ENCODE results near the gene RFTN1.

DNA sequence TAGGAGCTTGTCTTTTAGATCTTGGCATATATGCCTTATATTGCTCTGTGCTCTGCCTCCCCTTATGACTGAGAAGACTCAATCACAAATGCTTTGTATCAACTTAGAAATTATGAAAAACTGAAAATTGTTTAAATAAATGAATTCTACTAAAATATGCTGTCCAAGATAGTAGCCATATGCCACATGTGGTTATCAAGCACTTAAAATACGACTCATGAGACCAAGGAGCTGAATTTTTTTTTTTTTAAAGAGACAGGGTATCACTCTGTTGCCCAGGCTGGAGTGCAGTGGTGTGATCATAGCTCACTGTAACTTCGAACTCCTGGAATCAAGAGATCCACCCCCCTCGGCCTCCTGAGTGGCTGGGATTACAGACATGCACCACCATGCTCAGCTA lies 118.3 kb downstream of the RFTN1 start:
- no peak for TF ChIP-seq POLR2A (IDR thresholded peaks at IDR 0.05)
- TF ChIP-seq, protein P1, sequence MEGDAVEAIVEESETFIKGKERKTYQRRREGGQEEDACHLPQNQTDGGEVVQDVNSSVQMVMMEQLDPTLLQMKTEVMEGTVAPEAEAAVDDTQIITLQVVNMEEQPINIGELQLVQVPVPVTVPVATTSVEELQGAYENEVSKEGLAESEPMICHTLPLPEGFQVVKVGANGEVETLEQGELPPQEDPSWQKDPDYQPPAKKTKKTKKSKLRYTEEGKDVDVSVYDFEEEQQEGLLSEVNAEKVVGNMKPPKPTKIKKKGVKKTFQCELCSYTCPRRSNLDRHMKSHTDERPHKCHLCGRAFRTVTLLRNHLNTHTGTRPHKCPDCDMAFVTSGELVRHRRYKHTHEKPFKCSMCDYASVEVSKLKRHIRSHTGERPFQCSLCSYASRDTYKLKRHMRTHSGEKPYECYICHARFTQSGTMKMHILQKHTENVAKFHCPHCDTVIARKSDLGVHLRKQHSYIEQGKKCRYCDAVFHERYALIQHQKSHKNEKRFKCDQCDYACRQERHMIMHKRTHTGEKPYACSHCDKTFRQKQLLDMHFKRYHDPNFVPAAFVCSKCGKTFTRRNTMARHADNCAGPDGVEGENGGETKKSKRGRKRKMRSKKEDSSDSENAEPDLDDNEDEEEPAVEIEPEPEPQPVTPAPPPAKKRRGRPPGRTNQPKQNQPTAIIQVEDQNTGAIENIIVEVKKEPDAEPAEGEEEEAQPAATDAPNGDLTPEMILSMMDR (IDR thresholded peaks at IDR 0.05), result no peak

Measured in ovary (tissue), 3 donors.